ENCODE results near the gene ZCCHC24. TPM values are rescaled to one million over a fixed set of nuclear protein-coding genes. Genes with fewer than 3 reads are reported as not detected.
"Not testable (repeated sequence)": the region's sequence is repeated elsewhere in the genome, so short reads cannot be mapped to it uniquely, and the experiment has no call there.

Gene ZCCHC24
- total RNA-seq, 1 donor from 2014 or later = 0.52 TPM

DNA sequence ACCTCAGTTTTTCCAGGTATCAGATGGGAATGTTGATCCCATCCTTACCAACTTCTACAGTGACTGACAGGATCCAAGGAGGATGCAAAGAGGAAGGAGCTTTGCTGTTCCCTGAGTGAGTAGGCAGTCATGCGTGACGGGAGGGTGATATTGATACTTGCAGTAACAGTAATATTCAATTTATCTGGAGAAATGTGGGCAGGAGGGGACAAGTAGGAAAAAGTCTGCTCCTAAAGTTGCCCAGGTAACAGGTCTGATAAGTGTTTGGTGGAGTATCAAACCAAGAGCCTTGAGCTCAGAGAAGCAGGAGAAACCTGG is 3.3 kb upstream of the ZCCHC24 start:
- intact Hi-C loops (cut with micrococcal nuclease) = loop anchor here (5.0 to 10.0 kb wide), 6 partner anchors 381 to 1421 kb away; partner anchors contain the start of genes ANXA11, POLR3A and ZMIZ1
- Mint-ChIP-seq H3K27me3 (ENCODE audit: insufficient read depth) (peaks cover 46% of the 10 kb centered on the region), H3K9me3 (no peaks in the 10 kb centered on the region), H3K36me3 (ENCODE audit: low read depth) (no peaks in the 10 kb centered on the region), H3K27ac (no peak overlapping the region), H3K4me3 (no peak overlapping the region), H3K4me1 (ENCODE audit: low read depth) (peaks cover 15% of the 10 kb centered on the region)
- no peak for DNase-seq (ENCODE audit: low spot score)

DNA sequence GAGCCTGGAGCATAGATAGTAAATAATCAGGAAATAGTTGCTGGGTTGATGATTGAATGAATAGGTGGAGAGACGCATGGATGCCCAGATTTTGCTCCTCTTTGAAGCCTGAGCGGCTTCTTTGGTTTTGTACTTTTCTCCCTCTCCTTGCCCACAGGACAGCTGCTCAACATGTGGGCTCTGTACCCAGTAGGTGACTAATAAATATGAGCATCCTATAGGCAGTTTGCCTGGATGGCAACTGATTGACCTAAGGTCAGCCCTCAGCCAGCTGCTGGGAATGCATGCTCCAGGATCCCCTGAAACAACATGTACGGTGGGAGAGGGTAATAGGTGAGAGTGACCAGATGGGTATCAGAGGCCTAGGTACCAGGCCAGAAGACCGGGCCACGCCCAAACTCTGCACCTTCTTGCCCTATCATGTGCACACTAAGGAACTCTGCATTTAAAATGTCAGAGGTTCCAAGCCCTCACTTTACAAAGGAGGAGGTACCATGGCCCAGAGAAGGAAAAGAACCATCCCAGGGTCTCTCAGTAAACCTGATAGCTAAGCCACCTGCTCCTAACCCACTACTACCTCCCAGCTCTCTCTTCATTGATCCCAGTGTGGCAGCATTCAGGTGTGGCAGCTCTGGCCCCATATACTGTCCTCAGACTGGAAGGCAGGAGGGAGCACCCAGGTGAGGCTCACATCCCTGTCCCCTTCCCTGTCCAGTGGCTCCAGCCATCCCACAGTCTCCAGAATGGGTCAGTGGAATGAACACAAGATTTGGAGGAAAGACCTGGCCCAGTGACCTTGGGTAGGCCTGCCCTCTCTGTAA is 2.7 kb upstream of the ZCCHC24 start:
- Mint-ChIP-seq H3K4me1 (ENCODE audit: low read depth) (peaks cover 21% of the 10 kb centered on the region), H3K27ac (no peak overlapping the region), H3K36me3 (ENCODE audit: low read depth) (no peaks in the 10 kb centered on the region), H3K9me3 (no peaks in the 10 kb centered on the region), H3K4me3 (no peak overlapping the region), H3K27me3 (ENCODE audit: insufficient read depth) (peaks cover 45% of the 10 kb centered on the region)
- intact Hi-C loops (cut with micrococcal nuclease) = loop anchor here (5.0 to 10.0 kb wide), 6 partner anchors 381 to 1421 kb away; partner anchors contain the start of genes ANXA11, POLR3A and ZMIZ1
- no peak for DNase-seq (ENCODE audit: low spot score)

DNA sequence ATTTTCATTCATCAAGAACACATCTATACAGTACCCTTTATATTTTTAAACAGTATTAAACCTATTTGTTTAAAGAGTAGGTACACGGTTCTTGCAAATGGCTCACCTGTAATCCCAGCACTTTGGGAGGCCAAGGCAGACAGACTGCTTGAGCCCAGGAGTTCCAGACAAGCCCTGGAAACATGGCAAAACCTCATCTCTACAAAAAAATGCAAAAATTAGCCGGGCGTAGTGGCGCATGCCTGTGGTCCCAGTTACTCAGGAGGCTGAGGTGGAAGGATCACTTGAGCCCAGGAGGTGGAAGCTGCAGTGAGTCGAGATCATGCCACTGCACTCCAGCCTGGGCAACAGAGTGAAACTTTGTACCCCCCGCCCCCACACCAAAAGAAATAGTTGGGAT is 1.8 kb upstream of the ZCCHC24 start:
- not testable (repeated sequence) for DNase-seq (ENCODE audit: low spot score); H3K9me3 Mint-ChIP-seq; H3K27ac Mint-ChIP-seq; H3K36me3 Mint-ChIP-seq (ENCODE audit: low read depth)
- Mint-ChIP-seq H3K4me1 (ENCODE audit: low read depth) (peaks cover 21% of the 10 kb centered on the region), H3K4me3 (peak overlapping the region; percentile 66), H3K27me3 (ENCODE audit: insufficient read depth) (peaks cover 49% of the 10 kb centered on the region)
- intact Hi-C loops (cut with micrococcal nuclease) = loop anchor here (5.0 to 10.0 kb wide), 6 partner anchors 380 to 1420 kb away; partner anchors contain the start of genes ANXA11, POLR3A and ZMIZ1

DNA sequence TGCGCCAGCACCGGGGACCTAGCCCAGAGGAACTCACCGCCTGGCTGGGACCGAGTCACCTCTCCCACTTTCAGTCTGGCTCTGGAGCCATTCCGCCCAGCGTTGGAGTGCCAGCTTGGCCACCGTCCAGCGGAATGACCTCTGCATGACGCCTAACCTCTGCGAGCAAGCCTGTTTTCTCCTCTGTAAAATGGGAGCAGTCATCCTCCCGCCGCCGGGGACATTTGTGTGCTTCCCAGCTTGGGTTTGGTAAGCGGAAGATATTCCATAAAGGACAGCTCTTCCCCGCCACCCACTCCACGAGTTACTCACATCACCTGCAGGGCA is 1.3 kb upstream of the ZCCHC24 start:
- no peak for DNase-seq (ENCODE audit: low spot score)
- Mint-ChIP-seq H3K27ac (no peak overlapping the region), H3K4me3 (peak overlapping the region; percentile 66), H3K4me1 (ENCODE audit: low read depth) (peaks cover 21% of the 10 kb centered on the region), H3K27me3 (ENCODE audit: insufficient read depth) (peaks cover 50% of the 10 kb centered on the region), H3K36me3 (ENCODE audit: low read depth) (no peaks in the 10 kb centered on the region), H3K9me3 (no peaks in the 10 kb centered on the region)
- intact Hi-C loops (cut with micrococcal nuclease) = loop anchor here (5.0 to 10.0 kb wide), 6 partner anchors 379 to 1419 kb away; partner anchors contain the start of genes ANXA11, POLR3A and ZMIZ1

DNA sequence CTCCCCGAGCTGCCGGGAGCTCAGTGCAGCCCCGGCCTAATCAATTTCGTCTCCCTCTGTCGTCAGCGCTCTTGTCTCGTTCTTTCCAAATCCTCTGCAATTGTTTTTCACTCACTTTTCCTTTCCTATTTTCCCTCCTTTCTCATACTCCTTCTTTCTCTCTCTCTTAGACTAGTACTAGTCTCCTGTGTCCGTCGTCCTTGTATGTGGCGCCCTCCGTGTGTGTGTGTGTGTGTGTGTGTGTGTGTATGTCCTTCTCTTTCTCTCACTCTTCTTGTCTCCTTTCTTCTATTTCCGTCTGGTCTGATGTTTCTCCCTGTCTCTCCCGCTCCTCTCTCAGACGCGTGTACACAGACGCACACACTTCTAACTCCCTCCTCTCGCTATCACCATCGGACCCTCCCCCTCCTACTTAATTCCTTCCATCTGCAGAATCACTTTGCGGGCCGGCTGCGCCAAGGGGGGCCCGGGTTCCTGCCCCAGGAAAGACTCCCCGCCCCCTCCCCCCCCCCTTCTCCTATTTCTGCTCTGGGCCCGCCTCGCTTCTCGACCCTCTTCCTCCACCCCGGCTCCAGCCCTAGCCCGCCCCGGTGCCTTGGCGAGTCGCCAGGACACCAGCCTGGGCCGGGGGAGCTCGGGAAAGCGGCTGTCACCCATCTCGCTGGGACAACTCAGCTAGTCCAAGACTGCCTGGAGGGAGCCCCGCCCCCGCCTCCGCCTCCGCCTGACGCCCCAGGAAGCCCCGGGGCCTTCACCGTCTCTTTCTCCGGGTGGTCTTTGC is 743 bp upstream of the ZCCHC24 start:
- no peak for DNase-seq (ENCODE audit: low spot score)
- H3K4me3 Mint-ChIP-seq = peak overlapping the region; percentile 78
- intact Hi-C loops (cut with micrococcal nuclease) = loop anchor here (1.0 to 10.0 kb wide), 12 partner anchors 12 to 1419 kb away; partner anchors contain the start of genes ANXA11, POLR3A, TMEM254 and ZMIZ1

DNA sequence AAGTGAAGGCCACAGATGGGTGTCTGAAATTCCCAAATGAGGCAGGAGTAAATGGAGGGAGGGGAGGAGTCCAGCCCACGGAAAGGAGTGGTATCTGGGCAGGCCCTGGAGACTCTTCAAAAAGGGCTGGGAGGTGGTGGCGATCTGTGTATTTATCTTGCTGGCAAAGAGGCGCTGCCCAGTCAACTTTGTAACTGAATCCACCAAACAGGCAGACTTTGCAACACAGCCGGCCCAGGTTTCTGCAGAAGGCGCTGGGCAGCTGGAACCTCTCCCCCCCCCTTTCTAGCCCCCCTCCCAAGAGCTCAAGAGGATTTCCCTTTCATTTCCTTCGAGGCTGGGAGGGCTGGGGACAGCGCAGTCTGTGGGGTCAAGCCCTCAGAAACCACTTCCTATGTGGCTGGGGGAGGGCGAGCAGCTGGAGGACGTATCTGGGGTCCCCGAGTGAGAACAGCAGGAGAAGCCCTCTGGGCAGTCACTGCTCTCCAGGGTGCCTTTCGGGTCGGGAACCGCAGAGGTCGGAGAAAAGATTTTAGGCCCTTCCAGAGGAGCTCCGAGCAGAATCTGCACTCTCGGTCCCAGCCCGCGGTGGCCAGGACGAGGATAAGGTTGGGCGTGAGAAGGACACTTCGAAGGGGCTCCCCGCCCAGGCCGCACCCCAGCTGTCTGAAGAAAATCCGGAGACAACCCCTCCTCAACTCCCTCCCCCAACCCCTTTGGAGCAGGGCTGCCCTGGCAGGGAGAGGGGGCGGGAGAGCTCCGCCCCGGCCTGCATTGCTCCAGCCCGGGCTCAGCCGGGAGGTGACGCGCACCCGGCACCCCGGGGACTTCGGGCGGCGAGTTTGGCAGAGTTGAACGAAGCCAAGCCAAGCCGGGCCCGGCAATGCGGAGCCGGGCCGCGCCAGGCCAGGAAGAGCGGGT is 965 bp downstream of the ZCCHC24 start:
- H3K27me3 Mint-ChIP-seq (ENCODE audit: insufficient read depth) = peaks cover 59% of the 10 kb centered on the region
- intact Hi-C loops (cut with micrococcal nuclease) = loop anchor here (1.0 to 10.0 kb wide), 12 partner anchors 10 to 1417 kb away; partner anchors contain the start of genes ANXA11, POLR3A, TMEM254 and ZMIZ1
- H3K9me3 Mint-ChIP-seq = no peaks in the 10 kb centered on the region
- DNase-seq (ENCODE audit: low spot score) = peak; percentile 46
- H3K4me3 Mint-ChIP-seq = peak overlapping the region; percentile 87
- peaks cover 21% of the 10 kb centered on the region for H3K4me1 Mint-ChIP-seq (ENCODE audit: low read depth)
- H3K36me3 Mint-ChIP-seq (ENCODE audit: low read depth) = no peaks in the 10 kb centered on the region
- H3K27ac Mint-ChIP-seq = peak overlapping the region; percentile 68

More for the DNA sequence above, 743 bp upstream of the ZCCHC24 start:
- Mint-ChIP-seq H3K27ac (peak overlapping the region; percentile 65), H3K9me3 (no peaks in the 10 kb centered on the region), H3K27me3 (ENCODE audit: insufficient read depth) (peaks cover 53% of the 10 kb centered on the region), H3K4me1 (ENCODE audit: low read depth) (peaks cover 21% of the 10 kb centered on the region), H3K36me3 (ENCODE audit: low read depth) (no peaks in the 10 kb centered on the region)

DNA sequence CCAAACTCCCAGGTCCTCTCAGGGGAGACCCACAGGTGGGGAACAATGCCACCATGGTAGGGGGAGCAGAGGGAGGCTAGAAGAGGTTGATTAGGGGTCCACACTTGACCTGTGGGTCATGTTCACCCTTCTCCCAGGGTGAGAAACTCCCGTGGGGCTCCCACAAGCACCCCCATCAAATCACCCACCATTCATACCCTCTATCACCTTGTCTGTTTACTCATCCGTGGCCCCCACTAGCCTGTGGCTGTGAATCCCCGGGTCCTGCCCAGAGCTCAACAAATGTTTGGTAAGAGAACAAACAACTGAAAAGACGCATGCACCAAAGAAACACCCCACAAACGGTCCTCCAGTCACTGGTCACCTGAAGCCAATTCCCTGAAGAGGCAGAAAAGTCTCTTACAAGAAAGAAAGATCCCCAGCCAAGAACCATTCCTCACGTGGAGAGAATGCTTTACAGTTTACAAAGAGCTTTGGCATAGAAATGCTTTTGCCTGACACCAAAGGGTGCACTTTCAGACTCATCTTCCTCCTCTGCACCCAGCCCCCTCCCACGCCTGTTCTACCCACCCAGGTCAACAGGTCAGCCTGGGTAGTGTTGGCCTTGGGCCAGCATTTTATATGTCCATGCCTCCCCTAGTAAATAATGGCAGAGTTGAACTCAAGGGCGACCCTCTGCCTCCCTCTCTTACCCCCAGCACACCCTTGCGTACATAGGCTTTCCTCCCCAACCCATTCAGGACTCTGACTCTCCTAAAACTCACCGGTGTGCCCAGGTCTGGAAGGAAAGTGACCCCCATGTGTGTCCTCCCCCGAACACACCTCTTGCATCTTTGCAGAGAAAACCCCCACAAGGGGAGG is 1.9 kb downstream of the ZCCHC24 start:
- H3K27ac Mint-ChIP-seq = peak overlapping the region; percentile 31
- H3K9me3 Mint-ChIP-seq = no peaks in the 10 kb centered on the region
- intact Hi-C loops (cut with micrococcal nuclease) = loop anchor here (10.0 kb wide), 1 partner anchor 761 kb away; the partner anchor contains the start of gene ANXA11
- H3K27me3 Mint-ChIP-seq (ENCODE audit: insufficient read depth) = peaks cover 58% of the 10 kb centered on the region
- peak overlapping the region; percentile 87 for H3K4me3 Mint-ChIP-seq
- H3K36me3 Mint-ChIP-seq (ENCODE audit: low read depth) = no peaks in the 10 kb centered on the region
- DNase-seq (ENCODE audit: low spot score) = no peak
- H3K4me1 Mint-ChIP-seq (ENCODE audit: low read depth) = peaks cover 21% of the 10 kb centered on the region

DNA sequence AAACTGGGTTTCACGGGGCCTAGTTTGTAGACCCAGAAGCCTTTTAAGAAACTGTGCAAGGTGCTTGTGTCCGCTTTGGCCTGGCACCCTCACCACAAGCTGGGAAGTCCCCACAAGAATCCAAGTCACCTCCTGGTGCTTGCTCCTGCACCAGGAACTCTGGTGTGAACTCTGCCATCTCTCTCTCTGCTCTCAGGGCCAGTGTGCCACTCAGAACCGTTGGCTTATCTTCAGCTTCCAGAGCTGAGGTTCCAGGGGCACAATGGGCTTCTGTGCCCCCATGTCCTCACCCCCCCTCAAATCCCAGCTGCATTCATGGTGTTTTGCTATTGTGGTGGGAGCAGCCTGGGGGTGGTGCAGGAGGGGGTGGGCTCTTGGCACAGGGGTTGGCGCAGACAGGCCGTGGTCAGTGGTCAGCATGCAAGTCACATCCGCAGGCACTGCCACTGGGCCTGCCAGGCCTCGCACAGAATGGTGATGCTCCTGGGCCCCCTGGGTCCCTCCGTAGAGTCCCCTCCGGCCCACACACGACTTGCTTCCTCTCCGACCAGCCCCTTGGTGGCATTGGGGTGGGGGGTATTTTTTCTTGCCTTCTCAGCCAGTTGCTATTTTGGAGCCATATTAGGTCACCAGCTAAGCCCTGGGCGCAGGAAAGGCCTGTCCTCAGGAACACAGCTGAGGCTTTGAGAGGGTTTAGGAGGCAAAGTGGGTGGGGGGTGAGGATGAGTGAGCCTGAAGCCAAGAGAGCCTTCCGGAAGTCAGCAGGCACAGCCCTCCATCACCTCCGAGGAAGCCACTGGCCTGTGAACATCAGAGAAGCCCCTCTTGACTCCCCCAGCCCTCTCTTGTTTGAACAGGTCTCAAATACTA is 3.0 kb downstream of the ZCCHC24 start:
- Mint-ChIP-seq H3K9me3 (no peaks in the 10 kb centered on the region), H3K4me1 (ENCODE audit: low read depth) (peaks cover 21% of the 10 kb centered on the region), H3K27me3 (ENCODE audit: insufficient read depth) (peaks cover 50% of the 10 kb centered on the region), H3K4me3 (no peak overlapping the region), H3K36me3 (ENCODE audit: low read depth) (no peaks in the 10 kb centered on the region), H3K27ac (no peak overlapping the region)
- no peak for DNase-seq (ENCODE audit: low spot score)
- intact Hi-C loops (cut with micrococcal nuclease) = loop anchor here (10.0 kb wide), 1 partner anchor 762 kb away; the partner anchor contains the start of gene ANXA11

DNA sequence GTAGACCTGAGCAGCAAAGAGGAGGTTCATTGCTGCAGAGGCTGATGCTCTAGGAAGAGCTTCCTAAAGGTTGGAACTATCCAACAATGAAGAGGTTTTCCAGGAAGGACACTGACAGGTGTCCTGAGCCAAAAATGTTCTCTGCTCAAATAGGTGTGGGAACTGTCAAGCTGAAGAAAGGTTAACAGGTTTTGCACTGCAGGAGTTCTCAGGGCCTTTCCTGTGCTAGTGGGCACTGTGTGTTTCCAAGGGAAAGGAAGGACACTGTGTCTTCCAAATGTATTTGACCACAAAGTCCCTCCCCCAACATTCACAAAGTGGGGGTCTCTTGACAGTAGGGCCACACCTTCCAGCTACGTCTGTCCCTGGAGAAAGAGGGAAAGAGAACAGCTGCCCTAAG is 4.0 kb downstream of the ZCCHC24 start:
- H3K36me3 Mint-ChIP-seq (ENCODE audit: low read depth) = no peaks in the 10 kb centered on the region
- H3K4me1 Mint-ChIP-seq (ENCODE audit: low read depth) = peaks cover 21% of the 10 kb centered on the region
- intact Hi-C loops (cut with micrococcal nuclease) = loop anchor here (10.0 kb wide), 1 partner anchor 763 kb away; the partner anchor contains the start of gene ANXA11
- peaks cover 42% of the 10 kb centered on the region for H3K27me3 Mint-ChIP-seq (ENCODE audit: insufficient read depth)
- no peak for DNase-seq (ENCODE audit: low spot score)
- H3K4me3 Mint-ChIP-seq = no peak overlapping the region
- H3K9me3 Mint-ChIP-seq = no peaks in the 10 kb centered on the region
- no peak overlapping the region for H3K27ac Mint-ChIP-seq

DNA sequence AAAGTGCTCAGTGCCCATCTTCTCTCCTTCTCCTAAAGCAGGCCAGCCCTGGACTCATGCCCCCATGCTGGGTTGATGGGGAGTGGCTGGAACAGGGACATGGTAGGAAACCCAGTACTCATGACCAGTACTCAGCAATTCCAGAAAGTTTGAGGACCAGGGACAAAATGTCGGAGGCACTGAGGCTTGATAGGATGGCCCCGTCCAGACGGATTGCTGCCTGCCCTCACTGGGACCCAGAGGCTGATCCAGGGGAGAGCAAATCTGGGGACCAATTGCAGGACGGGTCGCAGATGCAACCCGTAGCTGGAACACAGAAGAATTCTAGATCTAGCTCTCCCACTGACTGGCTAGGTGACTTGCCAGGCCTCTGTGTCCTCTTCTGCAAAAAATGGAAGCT is 5.1 kb downstream of the ZCCHC24 start:
- Mint-ChIP-seq H3K27ac (no peak overlapping the region), H3K4me3 (no peak overlapping the region), H3K4me1 (ENCODE audit: low read depth) (peaks cover 15% of the 10 kb centered on the region), H3K36me3 (ENCODE audit: low read depth) (no peaks in the 10 kb centered on the region), H3K9me3 (no peaks in the 10 kb centered on the region), H3K27me3 (ENCODE audit: insufficient read depth) (peaks cover 36% of the 10 kb centered on the region)
- DNase-seq (ENCODE audit: low spot score) = no peak
- intact Hi-C loops (cut with micrococcal nuclease) = loop anchor here (10.0 kb wide), 1 partner anchor 765 kb away; the partner anchor contains the start of gene ANXA11

DNA sequence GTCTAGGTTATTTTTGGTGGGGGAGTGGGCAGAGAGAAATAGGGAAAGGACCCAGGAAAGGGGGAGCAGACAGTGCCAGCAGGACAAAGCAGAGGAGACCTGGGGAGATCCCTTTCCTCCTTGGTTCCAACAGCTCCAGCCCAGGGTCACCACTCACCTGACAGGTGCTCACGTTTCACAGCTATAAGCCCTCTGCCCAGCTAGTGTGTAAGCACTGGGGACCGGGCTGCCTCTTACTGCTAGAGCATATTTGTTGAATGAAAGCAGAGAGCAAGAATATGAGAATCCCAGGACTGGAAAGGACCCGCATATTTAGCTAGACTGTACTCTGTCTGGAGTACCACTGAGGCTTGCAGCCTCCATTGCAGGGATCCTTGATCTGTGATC is 6.7 kb downstream of the ZCCHC24 start:
- H3K36me3 Mint-ChIP-seq (ENCODE audit: low read depth) = no peaks in the 10 kb centered on the region
- no peak overlapping the region for H3K27ac Mint-ChIP-seq
- DNase-seq (ENCODE audit: low spot score) = no peak
- H3K27me3 Mint-ChIP-seq (ENCODE audit: insufficient read depth) = peaks cover 26% of the 10 kb centered on the region
- H3K4me1 Mint-ChIP-seq (ENCODE audit: low read depth) = peaks cover 16% of the 10 kb centered on the region
- H3K4me3 Mint-ChIP-seq = no peak overlapping the region
- H3K9me3 Mint-ChIP-seq = no peaks in the 10 kb centered on the region
- intact Hi-C loops (cut with micrococcal nuclease) = no loop called here

Data from activated T-helper 1 cell treated with anti-CD3 and anti-CD28 coated beads, Interleukin-12 subunit alpha, Interleukin-12 subunit beta, Interleukin-2, Interleukin-4 antibody, amounts not matched to agents 30 ng/mL and 10 ng/mL and 1 ng/mL, durations not matched to agents 14 hours and 24 hours and 36 hours (primary cell).